CD4-positive, alpha-beta T cell (primary cell): ENCODE measurements around the gene SLC2A4. TPM values are rescaled to one million over a fixed set of nuclear protein-coding genes. Genes with fewer than 3 reads are reported as not detected.

Source experiments
- ATAC-seq: fragments of 200-7000 bp; cut with Tn5 transposase; one replicate; pipeline ENCODE4 v1.10.0; 2022; ENCODE audit warnings: mild to moderate bottlenecking; ENCODE audit not compliant: poor library complexity
- CTCF ChIA-PET: fragments of 350-600 bp; sonication (Branson Sonifier 250); formaldehyde crosslinking; loops from one replicate; lab custom pipeline; 2021; ENCODE audit warnings: antibody characterized with exemption, inconsistent platforms; lab: Charles Lee
- POLR2A ChIA-PET: fragments of 350-600 bp; sonication (Branson Sonifier 250); formaldehyde crosslinking; loops from one replicate; lab custom pipeline; 2021; ENCODE audit warnings: antibody characterized with exemption, inconsistent platforms; lab: Charles Lee
- DNase-seq, 14 experiments: peaks; one replicate each; pipeline ENCODE4 v3.0.0-alpha.2; 2013 to 2020; ENCODE audit warnings: mixed read lengths in 2 of 14
- H3K27ac ChIP-seq, 2 donors: one replicate each; pipeline versions ENCODE4 v1.5.1 to v1.7.0; 2013; ENCODE audit warnings: low read length in 2 of 2, low read depth in 1 of 2, mild to moderate bottlenecking in 1 of 2
- H3K27me3 ChIP-seq, 2 experiments: 1 replicate in 1 of 2; 2 replicates in 1 of 2; pipeline versions ENCODE4 v1.6.1 to v1.7.0; 2013; ENCODE audit warnings: low read length in 2 of 2, control low read depth in 1 of 2, mild to moderate bottlenecking in 1 of 2, moderate library complexity in 1 of 2; ENCODE audit not compliant: insufficient read depth in 2 of 2, control insufficient read depth in 1 of 2
- H3K36me3 ChIP-seq: one replicate; pipeline ENCODE4 v1.6.1; 2013; ENCODE audit warnings: low read length, control low read depth; ENCODE audit not compliant: insufficient read depth
- H3K4me1 ChIP-seq: one replicate; pipeline ENCODE4 v1.6.1; 2013; ENCODE audit warnings: low read length, control low read depth; ENCODE audit not compliant: insufficient read depth
- H3K4me3 ChIP-seq: one replicate; pipeline ENCODE4 v1.5.1; 2013; ENCODE audit warnings: mild to moderate bottlenecking, low read length, moderate library complexity
- H3K9me3 ChIP-seq, 2 experiments: 1 replicate in 1 of 2; 2 replicates in 1 of 2; pipeline versions ENCODE4 v1.6.1 to v1.7.0; 2013; ENCODE audit warnings: low read length in 2 of 2, mild to moderate bottlenecking in 2 of 2, control low read depth in 1 of 2, moderate library complexity in 1 of 2; ENCODE audit not compliant: control insufficient read depth in 1 of 2, insufficient read depth in 1 of 2
- H3K27ac Mint-ChIP-seq: one replicate; pipeline ENCODE4 v1.8.0; 2020; ENCODE audit warnings: mixed read lengths
- H3K27me3 Mint-ChIP-seq: one replicate; pipeline ENCODE4 v1.8.0; 2021; ENCODE audit warnings: mixed read lengths
- H3K36me3 Mint-ChIP-seq: one replicate; pipeline ENCODE4 v1.8.0; 2021; ENCODE audit warnings: low read depth, mixed read lengths
- H3K4me1 Mint-ChIP-seq: one replicate; pipeline ENCODE4 v1.8.0; 2021; ENCODE audit warnings: low read depth, mixed read lengths
- H3K4me3 Mint-ChIP-seq: one replicate; pipeline ENCODE4 v1.8.0; 2020; ENCODE audit warnings: mild to moderate bottlenecking, mixed read lengths
- H3K9me3 Mint-ChIP-seq: one replicate; pipeline ENCODE4 v1.8.0; 2020; ENCODE audit warnings: mixed read lengths
- intact Hi-C, 2 experiments: fragments of 100-400 bp; cut with DNase I in 1 of 2; cut with micrococcal nuclease in 1 of 2; formaldehyde crosslinking; loops; one replicate each; pipeline versions ENCODE4 v1.15.1 to v1.9.0; 2023 to 2025; cut with DNase I, micrococcal nuclease
- polyA plus RNA-seq, 2 donors: library from polyadenylated mRNA; unstranded; fragments of 120-200 nt; gene quantifications; one replicate each; pipeline ENCODE4 v1.2.1, GENCODE V29; 2013
- total RNA-seq, 174 experiments: library from RNA in 2 of 174; stranded (reverse) in 2 of 174; gene quantifications; one replicate each; pipeline ENCODE4 v1.2.3 and lab custom pipeline; 2021 to 2026
- TF ChIP-seq, protein P1 (sequence below): fragments of 200-600 bp; IDR thresholded peaks from one replicate; pipeline ENCODE4 v1.8.0; 2022; ENCODE audit warnings: antibody characterized with exemption, mild to moderate bottlenecking

The SLC2A4 gene
- not detected for total RNA-seq
- 0.03 TPM for polyA plus RNA-seq (2013, experiment 1 of 2)
- 0.53 TPM for polyA plus RNA-seq (2013, experiment 2 of 2)
- 0 to 1.1 (median 0) reads per million in 172 experiments for total RNA-seq (lab: John Stamatoyannopoulos, UW)

GRCh38 chr17:7281074-7281952 lies at the start of gene SLC2A4:
Gene SLC2A4 (plus strand): TSS chr17:7281718. CDS start chr17:7281935, 217 bp downstream.
- no peaks in the 10 kb centered on the region for H3K9me3 Mint-ChIP-seq
- Histone ChIP-seq H3K27ac (no peak within 1 kb of the TSS), H3K9me3 (peaks cover 0 to 9% of the 10 kb centered on the region in 2 experiments), H3K4me1 (peaks cover 28% of the 10 kb centered on the region), H3K36me3 (no peaks in the 10 kb centered on the region), H3K27me3 (peaks cover 33 to 47% of the 10 kb centered on the region in 2 experiments), H3K4me3 (peak within 1 kb of the TSS; percentile 53)
- peak within 1 kb of the TSS; percentile 42 for H3K27ac Mint-ChIP-seq
- peaks cover 26% of the 10 kb centered on the region for H3K4me1 Mint-ChIP-seq
- CTCF ChIA-PET, result interaction anchor here (1.0 to 3.1 kb wide), 5 partner anchors 15 to 55 kb away, joined by 3 to 13 read pairs (median 4); partner anchors contain the start of genes ACAP1 and NEURL4
- peak; percentile 62 for ATAC-seq
- POLR2A ChIA-PET, result interaction anchor here (0.6 to 2.0 kb wide), 10 partner anchors 12 to 406 kb away, joined by 3 to 9 read pairs (median 5); partner anchors contain the start of genes ACAP1, TP53 and ZBTB4
- peak; percentile 59 to 93 (median 76) for DNase-seq
- intact Hi-C loops, result loop anchor here (2.0 to 5.0 kb wide), 3 partner anchors 155 to 307 kb away; no protein-coding TSS in a partner anchor
- peak within 1 kb of the TSS; percentile 85 for H3K4me3 Mint-ChIP-seq
- H3K36me3 Mint-ChIP-seq, result no peaks in the 10 kb centered on the region
- H3K27me3 Mint-ChIP-seq, result peaks cover 34% of the 10 kb centered on the region
- TF ChIP-seq, protein P1, sequence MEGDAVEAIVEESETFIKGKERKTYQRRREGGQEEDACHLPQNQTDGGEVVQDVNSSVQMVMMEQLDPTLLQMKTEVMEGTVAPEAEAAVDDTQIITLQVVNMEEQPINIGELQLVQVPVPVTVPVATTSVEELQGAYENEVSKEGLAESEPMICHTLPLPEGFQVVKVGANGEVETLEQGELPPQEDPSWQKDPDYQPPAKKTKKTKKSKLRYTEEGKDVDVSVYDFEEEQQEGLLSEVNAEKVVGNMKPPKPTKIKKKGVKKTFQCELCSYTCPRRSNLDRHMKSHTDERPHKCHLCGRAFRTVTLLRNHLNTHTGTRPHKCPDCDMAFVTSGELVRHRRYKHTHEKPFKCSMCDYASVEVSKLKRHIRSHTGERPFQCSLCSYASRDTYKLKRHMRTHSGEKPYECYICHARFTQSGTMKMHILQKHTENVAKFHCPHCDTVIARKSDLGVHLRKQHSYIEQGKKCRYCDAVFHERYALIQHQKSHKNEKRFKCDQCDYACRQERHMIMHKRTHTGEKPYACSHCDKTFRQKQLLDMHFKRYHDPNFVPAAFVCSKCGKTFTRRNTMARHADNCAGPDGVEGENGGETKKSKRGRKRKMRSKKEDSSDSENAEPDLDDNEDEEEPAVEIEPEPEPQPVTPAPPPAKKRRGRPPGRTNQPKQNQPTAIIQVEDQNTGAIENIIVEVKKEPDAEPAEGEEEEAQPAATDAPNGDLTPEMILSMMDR, result no peak

DNA sequence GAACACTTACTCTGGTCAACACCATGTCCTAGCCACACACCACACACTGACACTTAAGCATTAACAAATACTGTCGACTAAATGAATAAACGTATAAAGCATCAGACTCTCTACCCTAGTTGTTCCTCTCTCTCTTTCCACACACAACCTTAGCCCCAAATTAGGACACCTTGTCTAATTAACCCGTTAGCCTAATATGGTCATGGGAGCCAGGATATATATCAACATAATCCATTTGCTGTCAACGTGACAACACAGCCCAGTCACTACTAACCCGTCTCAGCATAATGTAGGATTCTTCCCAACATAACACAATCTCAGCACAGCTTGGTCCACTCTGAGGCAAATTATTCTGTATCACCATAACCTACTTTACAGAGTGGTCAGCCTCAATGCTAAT lies 49.4 kb upstream of the SLC2A4 start:
- Mint-ChIP-seq H3K9me3 (no peaks in the 10 kb centered on the region), H3K4me1 (peaks cover 46% of the 10 kb centered on the region), H3K4me3 (peak overlapping the region; percentile 65), H3K36me3 (peaks cover 72% of the 10 kb centered on the region), H3K27ac (no peak overlapping the region), H3K27me3 (no peaks in the 10 kb centered on the region)
- Histone ChIP-seq H3K27ac (no peak overlapping the region), H3K4me1 (peaks cover 54% of the 10 kb centered on the region), H3K4me3 (no peak overlapping the region), H3K36me3 (peaks cover 53% of the 10 kb centered on the region), H3K27me3 (no peaks in the 10 kb centered on the region), H3K9me3 (no peaks in the 10 kb centered on the region)
- CTCF ChIA-PET, result interaction anchor here (0.9 kb wide), 1 partner anchor 11 kb away, joined by 3 read pairs; no protein-coding TSS in a partner anchor
- intact Hi-C loops, result loop anchor here (10.0 kb wide), 1 partner anchor 613 kb away; no protein-coding TSS in a partner anchor
- TF ChIP-seq, protein P1, result no peak
- POLR2A ChIA-PET, result interaction anchor here (17.0 kb wide), 1 partner anchor 13 kb away, joined by 234 read pairs; the partner anchor contains the start of genes ACADVL and DLG4
- DNase-seq, result no peak
- ATAC-seq, result no peak

- peaks cover 41% of the 10 kb centered on the region for H3K36me3 ChIP-seq
- H3K27me3 Mint-ChIP-seq, result no peaks in the 10 kb centered on the region
- H3K9me3 Mint-ChIP-seq, result no peaks in the 10 kb centered on the region
- intact Hi-C loops, result loop anchor here (1.0 to 10.0 kb wide), 2 partner anchors 28 to 611 kb away; no protein-coding TSS in a partner anchor
- ChIA-PET POLR2A (interaction anchor here (0.8 to 17.0 kb wide), 12 partner anchors 9 to 340 kb away, joined by 3 to 234 read pairs (median 4); partner anchors contain the start of genes ACADVL, ACAP1, CTDNEP1 and DLG4), CTCF (interaction anchor here (1.0 to 3.5 kb wide), 3 partner anchors 13 to 62 kb away, joined by 4 to 19 read pairs (median 6); partner anchors contain the start of genes ACADVL and DLG4)
- DNase-seq, result no peak
- ATAC-seq, result no peak
- peak overlapping the region; percentile 94 for H3K4me3 Mint-ChIP-seq
- peak overlapping the region; percentile 48 to 81 for H3K27ac ChIP-seq
- H3K4me1 Mint-ChIP-seq, result peaks cover 46% of the 10 kb centered on the region
- H3K27me3 ChIP-seq, result no peaks in the 10 kb centered on the region
- TF ChIP-seq, protein P1, result no peak
- H3K4me3 ChIP-seq, result peak overlapping the region; percentile 97
- H3K36me3 Mint-ChIP-seq, result peaks cover 67% of the 10 kb centered on the region
- H3K9me3 ChIP-seq, result no peaks in the 10 kb centered on the region
- peak overlapping the region; percentile 92 for H3K27ac Mint-ChIP-seq
- peaks cover 60% of the 10 kb centered on the region for H3K4me1 ChIP-seq
Observed at GRCh38 chr17:7233701-7234082, 47.8 kb upstream of the SLC2A4 start.
